GM23338 (cell line): ENCODE data around the gene RAP1GAP2. TPM values are rescaled to one million over a fixed set of nuclear protein-coding genes. Genes with fewer than 3 reads are reported as not detected.

Source experiments
- ATAC-seq: fragments of 200-7000 bp; cut with Tn5 transposase; 3 replicates; pipeline ENCODE4 v1.9.1; 2020
- DNase-seq: peaks from one replicate; pipeline ENCODE4 v3.0.0-alpha.2; 2015; ENCODE audit warnings: low spot score
- H2AFZ ChIP-seq: fragments of 200-600 bp; sonication (generic); 2 replicates; pipeline ENCODE4 v1.8.0; 2016; ENCODE audit warnings: antibody characterized with exemption, mild to moderate bottlenecking, moderate library complexity
- H3F3A ChIP-seq: fragments of 200-600 bp; sonication (generic); replicated peaks from 2 replicates; pipeline ENCODE4 v1.8.0; 2017; ENCODE audit warnings: antibody characterized with exemption, mixed run types, low read depth
- H3K27ac ChIP-seq: fragments of 200-600 bp; sonication (generic); 2 replicates; pipeline ENCODE4 v1.6.1; 2016; ENCODE audit warnings: low read depth
- H3K27me3 ChIP-seq: fragments of 200-600 bp; sonication (generic); 2 replicates; pipeline ENCODE4 v1.8.0; 2016; ENCODE audit warnings: mild to moderate bottlenecking, mixed run types, moderate library complexity; ENCODE audit not compliant: insufficient read depth
- H3K36me3 ChIP-seq: fragments of 200-600 bp; sonication (generic); 2 replicates; pipeline ENCODE4 v1.8.0; 2016; ENCODE audit warnings: mild to moderate bottlenecking; ENCODE audit not compliant: insufficient read depth
- H3K4me1 ChIP-seq: fragments of 200-600 bp; sonication (generic); 2 replicates; pipeline ENCODE4 v1.8.0; 2016; ENCODE audit warnings: mild to moderate bottlenecking, moderate library complexity; ENCODE audit not compliant: insufficient read depth
- H3K4me2 ChIP-seq: fragments of 200-600 bp; sonication (generic); 2 replicates; pipeline ENCODE4 v1.7.1; 2017; ENCODE audit warnings: mixed run types
- H3K4me3 ChIP-seq: fragments of 200-600 bp; sonication (generic); 2 replicates; pipeline ENCODE4 v1.6.1; 2016; ENCODE audit warnings: mixed run types
- H3K79me2 ChIP-seq: fragments of 200-600 bp; sonication (generic); replicated peaks from 2 replicates; pipeline ENCODE4 v1.8.0; 2017; ENCODE audit warnings: mild to moderate bottlenecking; ENCODE audit not compliant: insufficient read depth
- H3K9me2 ChIP-seq: fragments of 200-600 bp; sonication (generic); 2 replicates; pipeline ENCODE4 v1.8.0; 2017; ENCODE audit not compliant: insufficient read depth
- H4K20me1 ChIP-seq: fragments of 200-600 bp; sonication (generic); replicated peaks from 2 replicates; pipeline ENCODE4 v1.8.0; 2017; ENCODE audit warnings: mild to moderate bottlenecking; ENCODE audit not compliant: insufficient read depth
- H3K27ac Mint-ChIP-seq: 2 replicates; pipeline ENCODE4 v1.8.0; 2020; ENCODE audit warnings: inconsistent platforms, mild to moderate bottlenecking, moderate library complexity, mixed read lengths
- H3K27me3 Mint-ChIP-seq: 3 replicates; pipeline ENCODE4 v1.8.0; 2022; ENCODE audit warnings: low read depth, mild to moderate bottlenecking, moderate library complexity, mixed read lengths, inconsistent platforms; ENCODE audit not compliant: insufficient read depth, poor library complexity
- H3K36me3 Mint-ChIP-seq: 3 replicates; pipeline ENCODE4 v1.8.0; 2021; ENCODE audit warnings: low read depth, mild to moderate bottlenecking, inconsistent platforms, moderate library complexity, mixed read lengths
- H3K4me1 Mint-ChIP-seq: 3 replicates; pipeline ENCODE4 v1.8.0; 2020; ENCODE audit warnings: mild to moderate bottlenecking, inconsistent platforms, mixed read lengths
- H3K4me3 Mint-ChIP-seq: 3 replicates; pipeline ENCODE4 v1.8.0; 2021; ENCODE audit warnings: moderate library complexity, mild to moderate bottlenecking, inconsistent platforms, mixed read lengths
- H3K9me3 Mint-ChIP-seq: 3 replicates; pipeline ENCODE4 v1.8.0; 2020; ENCODE audit warnings: moderate library complexity, mild to moderate bottlenecking, inconsistent platforms, mixed read lengths
- CREB1 ChIP-seq: fragments of 250-450 bp; sonication (Bioruptor Pico); IDR thresholded peaks from 2 replicates; pipeline ENCODE4 v1.5.0; 2020; ENCODE audit warnings: low read depth, mild to moderate bottlenecking, moderate library complexity
- EZH2 ChIP-seq: fragments of 200-600 bp; sonication (generic); IDR thresholded peaks from one replicate; pipeline ENCODE4 v1.8.0; 2017; ENCODE audit warnings: antibody characterized with exemption, mild to moderate bottlenecking, low read depth; ENCODE audit not compliant: unreplicated experiment
- EZH2phosphoT487 ChIP-seq: fragments of 200-600 bp; sonication (generic); IDR thresholded peaks from one replicate; pipeline ENCODE4 v1.8.1; 2018; ENCODE audit warnings: antibody characterized with exemption; ENCODE audit not compliant: unreplicated experiment
- JUNB ChIP-seq: IDR thresholded peaks from one replicate; pipeline ENCODE4 v1.6.1; 2016; ENCODE audit warnings: antibody characterized with exemption; ENCODE audit not compliant: unreplicated experiment
- NANOG ChIP-seq: IDR thresholded peaks from 2 replicates; pipeline ENCODE4 v1.6.1; 2016; ENCODE audit warnings: antibody characterized with exemption, borderline replicate concordance
- POLR2AphosphoS5 ChIP-seq: IDR thresholded peaks from 2 replicates; pipeline ENCODE4 v1.6.1; 2016; ENCODE audit warnings: antibody characterized with exemption, low read depth
- STAT1 ChIP-seq: IDR thresholded peaks from one replicate; pipeline ENCODE4 v1.6.1; 2016; ENCODE audit warnings: antibody characterized with exemption; ENCODE audit not compliant: unreplicated experiment
- ZNF114 ChIP-seq: fragments of 250-450 bp; sonication (Bioruptor Pico); IDR thresholded peaks from 2 replicates; pipeline ENCODE4 v1.5.0; 2020; ENCODE audit warnings: mild to moderate bottlenecking, moderate library complexity
- ZNF331 ChIP-seq: fragments of 250-450 bp; sonication (Bioruptor Pico); IDR thresholded peaks from 2 replicates; pipeline ENCODE4 v1.5.0; 2020; ENCODE audit warnings: low read depth, mild to moderate bottlenecking, moderate library complexity
- polyA plus RNA-seq: library from polyadenylated mRNA; unstranded; fragments of >200 nt; fragmentation: Nextera tagmentation; extraction: Ambion mirVana; gene quantifications from 2 replicates; pipeline ENCODE4 v1.2.1, GENCODE V29; 2016
- total RNA-seq: library from RNA; depleted of rRNA; stranded (reverse); fragments of >200 nt; shearing (Covaris generic); gene quantifications from 2 replicates; pipeline ENCODE4 v1.2.3, GENCODE V29; 2014
- TF ChIP-seq, protein P1 (sequence below): IDR thresholded peaks from 2 replicates; pipeline ENCODE4 v1.6.1; 2016; ENCODE audit warnings: antibody characterized with exemption
- TF ChIP-seq, protein P2 (sequence below), 2 experiments: fragments of 200-600 bp in 1 of 2; sonication (generic) in 1 of 2; conservative IDR thresholded peaks; 2 replicates each; pipeline versions ENCODE4 v1.5.1 to v1.6.1; 2016 to 2017; ENCODE audit warnings: antibody characterized with exemption in 2 of 2, low read depth in 2 of 2, mild to moderate bottlenecking in 2 of 2, moderate library complexity in 1 of 2
- TF ChIP-seq, protein P3 (sequence below): IDR thresholded peaks from one replicate; pipeline ENCODE4 v1.6.1; 2018; ENCODE audit warnings: antibody characterized with exemption; ENCODE audit not compliant: unreplicated experiment

Gene RAP1GAP2
- total and polyA plus RNA-seq, 2 experiments from 2014 or later, result 17.8 to 46.1 TPM

GRCh38 chr17:2965621-2966595 is 169.7 kb downstream of the RAP1GAP2 start (continued):
- TF ChIP-seq, protein P1, sequence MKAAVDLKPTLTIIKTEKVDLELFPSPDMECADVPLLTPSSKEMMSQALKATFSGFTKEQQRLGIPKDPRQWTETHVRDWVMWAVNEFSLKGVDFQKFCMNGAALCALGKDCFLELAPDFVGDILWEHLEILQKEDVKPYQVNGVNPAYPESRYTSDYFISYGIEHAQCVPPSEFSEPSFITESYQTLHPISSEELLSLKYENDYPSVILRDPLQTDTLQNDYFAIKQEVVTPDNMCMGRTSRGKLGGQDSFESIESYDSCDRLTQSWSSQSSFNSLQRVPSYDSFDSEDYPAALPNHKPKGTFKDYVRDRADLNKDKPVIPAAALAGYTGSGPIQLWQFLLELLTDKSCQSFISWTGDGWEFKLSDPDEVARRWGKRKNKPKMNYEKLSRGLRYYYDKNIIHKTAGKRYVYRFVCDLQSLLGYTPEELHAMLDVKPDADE, result no peak
- TF ChIP-seq, protein P2, sequence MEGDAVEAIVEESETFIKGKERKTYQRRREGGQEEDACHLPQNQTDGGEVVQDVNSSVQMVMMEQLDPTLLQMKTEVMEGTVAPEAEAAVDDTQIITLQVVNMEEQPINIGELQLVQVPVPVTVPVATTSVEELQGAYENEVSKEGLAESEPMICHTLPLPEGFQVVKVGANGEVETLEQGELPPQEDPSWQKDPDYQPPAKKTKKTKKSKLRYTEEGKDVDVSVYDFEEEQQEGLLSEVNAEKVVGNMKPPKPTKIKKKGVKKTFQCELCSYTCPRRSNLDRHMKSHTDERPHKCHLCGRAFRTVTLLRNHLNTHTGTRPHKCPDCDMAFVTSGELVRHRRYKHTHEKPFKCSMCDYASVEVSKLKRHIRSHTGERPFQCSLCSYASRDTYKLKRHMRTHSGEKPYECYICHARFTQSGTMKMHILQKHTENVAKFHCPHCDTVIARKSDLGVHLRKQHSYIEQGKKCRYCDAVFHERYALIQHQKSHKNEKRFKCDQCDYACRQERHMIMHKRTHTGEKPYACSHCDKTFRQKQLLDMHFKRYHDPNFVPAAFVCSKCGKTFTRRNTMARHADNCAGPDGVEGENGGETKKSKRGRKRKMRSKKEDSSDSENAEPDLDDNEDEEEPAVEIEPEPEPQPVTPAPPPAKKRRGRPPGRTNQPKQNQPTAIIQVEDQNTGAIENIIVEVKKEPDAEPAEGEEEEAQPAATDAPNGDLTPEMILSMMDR (conservative IDR thresholded peaks at IDR 0.05; ENCODE audit: low read depth in 2 of 2), result no peak
- TF ChIP-seq EZH2, result no peak

- H3K36me3 ChIP-seq, result peaks cover 8% of the 10 kb centered on the region; the same call in 1 of the 2 replicates
- no peak for DNase-seq
- H3K4me1 Mint-ChIP-seq, result peaks cover 21% of the 10 kb centered on the region
- TF ChIP-seq NANOG, result no peak
- no peak for TF ChIP-seq CREB1 (CRISPR knock-in tag)
- TF ChIP-seq POLR2AphosphoS5, result no peak
- TF ChIP-seq ZNF114 (CRISPR knock-in tag), result no peak
- no peak for TF ChIP-seq ZNF331 (CRISPR knock-in tag)
- TF ChIP-seq, protein P2 (conservative IDR thresholded peaks at IDR 0.05; ENCODE audit: low read depth in 2 of 2), result no peak
- no peak for TF ChIP-seq STAT1
- TF ChIP-seq EZH2phosphoT487, result no peak
- TF ChIP-seq JUNB, result no peak
- TF ChIP-seq, protein P3, sequence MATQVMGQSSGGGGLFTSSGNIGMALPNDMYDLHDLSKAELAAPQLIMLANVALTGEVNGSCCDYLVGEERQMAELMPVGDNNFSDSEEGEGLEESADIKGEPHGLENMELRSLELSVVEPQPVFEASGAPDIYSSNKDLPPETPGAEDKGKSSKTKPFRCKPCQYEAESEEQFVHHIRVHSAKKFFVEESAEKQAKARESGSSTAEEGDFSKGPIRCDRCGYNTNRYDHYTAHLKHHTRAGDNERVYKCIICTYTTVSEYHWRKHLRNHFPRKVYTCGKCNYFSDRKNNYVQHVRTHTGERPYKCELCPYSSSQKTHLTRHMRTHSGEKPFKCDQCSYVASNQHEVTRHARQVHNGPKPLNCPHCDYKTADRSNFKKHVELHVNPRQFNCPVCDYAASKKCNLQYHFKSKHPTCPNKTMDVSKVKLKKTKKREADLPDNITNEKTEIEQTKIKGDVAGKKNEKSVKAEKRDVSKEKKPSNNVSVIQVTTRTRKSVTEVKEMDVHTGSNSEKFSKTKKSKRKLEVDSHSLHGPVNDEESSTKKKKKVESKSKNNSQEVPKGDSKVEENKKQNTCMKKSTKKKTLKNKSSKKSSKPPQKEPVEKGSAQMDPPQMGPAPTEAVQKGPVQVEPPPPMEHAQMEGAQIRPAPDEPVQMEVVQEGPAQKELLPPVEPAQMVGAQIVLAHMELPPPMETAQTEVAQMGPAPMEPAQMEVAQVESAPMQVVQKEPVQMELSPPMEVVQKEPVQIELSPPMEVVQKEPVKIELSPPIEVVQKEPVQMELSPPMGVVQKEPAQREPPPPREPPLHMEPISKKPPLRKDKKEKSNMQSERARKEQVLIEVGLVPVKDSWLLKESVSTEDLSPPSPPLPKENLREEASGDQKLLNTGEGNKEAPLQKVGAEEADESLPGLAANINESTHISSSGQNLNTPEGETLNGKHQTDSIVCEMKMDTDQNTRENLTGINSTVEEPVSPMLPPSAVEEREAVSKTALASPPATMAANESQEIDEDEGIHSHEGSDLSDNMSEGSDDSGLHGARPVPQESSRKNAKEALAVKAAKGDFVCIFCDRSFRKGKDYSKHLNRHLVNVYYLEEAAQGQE, result no peak
Measured at GRCh38 chr17:2967515-2967914, 171.3 kb downstream of the RAP1GAP2 start.

More at GRCh38 chr17:2967515-2967914, 171.3 kb downstream of the RAP1GAP2 start:
- Mint-ChIP-seq H3K36me3 (peaks cover 17% of the 10 kb centered on the region), H3K27ac (no peak overlapping the region), H3K9me3 (no peaks in the 10 kb centered on the region), H3K27me3 (peaks cover 5% of the 10 kb centered on the region), H3K4me3 (no peak overlapping the region)
- Histone ChIP-seq H3K4me2 (no peak overlapping the region), H3K27ac (no peak overlapping the region), H2AFZ (no peak overlapping the region), H3K9me2 (no peaks in the 10 kb centered on the region), H3K4me1 (no peaks in the 10 kb centered on the region), H3K79me2 (no peaks in the 10 kb centered on the region), H3K27me3 (no peaks in the 10 kb centered on the region), H3F3A (no peaks in the 10 kb centered on the region), H4K20me1 (peaks cover 4% of the 10 kb centered on the region; the same call in 1 of the 2 replicates), H3K4me3 (no peak overlapping the region)
- ATAC-seq, result no peak
